Spleen (tissue), 7 donors: Measurements from ENCODE around the gene DENND10.

Source experiments
- POLR2A ChIP-seq, 3 donors: fragments of 450-650 bp; IDR thresholded peaks; one replicate each; pipeline ENCODE4 v1.5.1; 2017; ENCODE audit warnings: antibody characterized with exemption in 3 of 3, mild to moderate bottlenecking in 1 of 3
- POLR2AphosphoS5 ChIP-seq, 3 donors: sonication (generic); formaldehyde crosslinking; IDR thresholded peaks; one replicate each; pipeline ENCODE4 v1.5.1; 2017; ENCODE audit warnings: antibody characterized with exemption in 3 of 3
- TF ChIP-seq, protein P1 (sequence below), 11 experiments: fragments of 200-600 bp in 7 of 11; fragments of 450-650 bp in 4 of 11; sonication (generic) in 4 of 11; IDR thresholded peaks in 8 of 11; conservative IDR thresholded peaks in 3 of 11; 1 replicate in 7 of 11; 2 replicates in 4 of 11; pipeline versions ENCODE4 v1.4.0 to v1.8.0; 2016 to 2021; ENCODE audit warnings: antibody characterized with exemption in 11 of 11, inconsistent platforms in 4 of 11, mild to moderate bottlenecking in 1 of 11
- donor health status: DM: no; HTN: no; CAD: no; lungs with moderate emphysema.
- donor health status: DM: no; HTN: no; CAD: no.
- donor health status: DM: no; HTN: no; CAD: no.

DNA sequence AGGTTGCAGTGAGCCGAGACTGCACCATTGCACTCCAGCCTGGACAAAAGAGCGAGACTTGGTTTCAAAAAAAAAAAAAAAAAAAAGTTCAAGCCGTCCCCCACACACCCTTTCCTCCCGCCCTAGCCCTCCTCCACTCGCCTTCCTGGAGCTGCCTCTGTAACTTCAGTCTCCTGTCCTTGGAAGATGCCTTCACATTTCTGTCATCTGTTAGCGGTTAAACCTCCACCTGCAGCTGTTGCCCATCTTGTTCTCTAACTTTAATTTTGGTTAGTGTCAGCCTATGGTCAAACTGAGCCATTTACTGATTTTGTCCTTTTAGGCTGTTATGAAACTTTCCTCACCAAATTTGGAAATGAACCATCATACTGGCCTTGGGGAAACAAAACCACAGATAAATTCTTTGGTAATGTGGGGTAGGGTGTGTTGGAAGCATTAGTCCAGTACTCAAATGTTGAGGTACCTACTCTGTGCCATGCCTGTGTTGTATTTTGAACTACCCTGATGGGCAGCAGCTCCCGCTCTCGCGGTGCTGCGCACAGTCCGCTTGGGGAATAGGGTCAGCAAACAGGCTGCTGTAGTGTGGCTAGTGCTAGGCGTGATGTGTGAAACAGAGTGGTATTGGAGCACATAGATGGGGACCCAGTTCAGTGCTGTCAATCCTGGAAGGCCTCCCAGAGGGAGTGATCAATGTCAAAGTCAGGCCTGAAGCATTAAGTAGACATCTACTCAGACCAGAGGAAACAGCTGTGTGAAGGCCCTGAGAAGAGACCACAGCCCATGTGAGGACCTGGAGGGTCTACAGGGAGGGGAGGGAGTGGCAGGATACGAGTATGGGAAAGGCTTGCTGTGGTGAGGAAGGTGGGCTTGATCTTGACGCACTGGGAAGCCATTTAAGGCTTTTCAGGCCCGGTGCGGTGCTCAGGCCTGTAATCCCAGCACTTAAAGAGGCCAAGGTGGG, 34.7 kb downstream of the DENND10 start:
- TF ChIP-seq, protein P1, sequence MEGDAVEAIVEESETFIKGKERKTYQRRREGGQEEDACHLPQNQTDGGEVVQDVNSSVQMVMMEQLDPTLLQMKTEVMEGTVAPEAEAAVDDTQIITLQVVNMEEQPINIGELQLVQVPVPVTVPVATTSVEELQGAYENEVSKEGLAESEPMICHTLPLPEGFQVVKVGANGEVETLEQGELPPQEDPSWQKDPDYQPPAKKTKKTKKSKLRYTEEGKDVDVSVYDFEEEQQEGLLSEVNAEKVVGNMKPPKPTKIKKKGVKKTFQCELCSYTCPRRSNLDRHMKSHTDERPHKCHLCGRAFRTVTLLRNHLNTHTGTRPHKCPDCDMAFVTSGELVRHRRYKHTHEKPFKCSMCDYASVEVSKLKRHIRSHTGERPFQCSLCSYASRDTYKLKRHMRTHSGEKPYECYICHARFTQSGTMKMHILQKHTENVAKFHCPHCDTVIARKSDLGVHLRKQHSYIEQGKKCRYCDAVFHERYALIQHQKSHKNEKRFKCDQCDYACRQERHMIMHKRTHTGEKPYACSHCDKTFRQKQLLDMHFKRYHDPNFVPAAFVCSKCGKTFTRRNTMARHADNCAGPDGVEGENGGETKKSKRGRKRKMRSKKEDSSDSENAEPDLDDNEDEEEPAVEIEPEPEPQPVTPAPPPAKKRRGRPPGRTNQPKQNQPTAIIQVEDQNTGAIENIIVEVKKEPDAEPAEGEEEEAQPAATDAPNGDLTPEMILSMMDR (IDR thresholded peaks at IDR 0.05 in 8 of 11, conservative IDR thresholded peaks at IDR 0.05 in 3 of 11), result no peak
- TF ChIP-seq POLR2A (IDR thresholded peaks at IDR 0.05) (no peak), POLR2AphosphoS5 (IDR thresholded peaks at IDR 0.05) (peak in 1 of 3 donors; percentile 13)
